HepG2 (cell line): ENCODE results near the gene JSRP1. TPM values are rescaled to one million over a fixed set of nuclear protein-coding genes. Genes with fewer than 3 reads are reported as not detected.

Experiments
- ATF1 ChIP-seq: IDR thresholded peaks from 2 replicates; pipeline ENCODE4 v1.6.1; 2016; ENCODE audit warnings: mild to moderate bottlenecking, control low read depth
- CEBPZ ChIP-seq: IDR thresholded peaks from 2 replicates; pipeline ENCODE4 v1.6.1; 2012; ENCODE audit warnings: low read length, improper control_type of control experiment
- DZIP1 ChIP-seq: sonication (generic); formaldehyde crosslinking; IDR thresholded peaks from 2 replicates; pipeline ENCODE4 v1.5.0; 2020; ENCODE audit warnings: mild to moderate bottlenecking, missing genetic modification reagents
- GABPB1 ChIP-seq: IDR thresholded peaks from 2 replicates; pipeline ENCODE4 v1.6.1; 2016; ENCODE audit warnings: mild to moderate bottlenecking, missing genetic modification reagents, moderate library complexity, missing compliant biosample characterization
- GATA4 ChIP-seq: sonication (generic); IDR thresholded peaks from 2 replicates; pipeline ENCODE4 v1.6.1; 2016; ENCODE audit warnings: antibody characterized with exemption, low read depth, borderline replicate concordance
- KDM3A ChIP-seq: IDR thresholded peaks from 2 replicates; pipeline ENCODE4 v1.6.1; 2018; ENCODE audit warnings: low read depth, missing compliant biosample characterization
- KMT2B ChIP-seq: IDR thresholded peaks from 2 replicates; pipeline ENCODE4 v1.6.1; 2016; ENCODE audit warnings: missing genetic modification reagents, missing compliant biosample characterization
- MTF1 ChIP-seq: sonication (generic); formaldehyde crosslinking; IDR thresholded peaks from 2 replicates; pipeline ENCODE4 v1.5.0; 2020; ENCODE audit warnings: missing genetic modification reagents
- NAIF1 ChIP-seq: sonication (generic); formaldehyde crosslinking; IDR thresholded peaks from 2 replicates; pipeline ENCODE4 v1.5.0; 2020; ENCODE audit warnings: mild to moderate bottlenecking, missing genetic modification reagents, borderline replicate concordance
- NFRKB ChIP-seq: fragments of 450-650 bp; IDR thresholded peaks from 2 replicates; pipeline ENCODE4 v1.6.1; 2017
- RXRA ChIP-seq: sonication (generic); formaldehyde crosslinking; IDR thresholded peaks from 2 replicates; pipeline ENCODE4 v1.5.1; 2020; ENCODE audit warnings: missing genetic modification reagents
- SNAI1 ChIP-seq: sonication (generic); formaldehyde crosslinking; IDR thresholded peaks from 2 replicates; pipeline ENCODE4 v1.5.0; 2020; ENCODE audit warnings: mild to moderate bottlenecking, missing genetic modification reagents, borderline replicate concordance
- SRSF9 ChIP-seq: fragments of 200-400 bp; formaldehyde crosslinking; IDR thresholded peaks from 2 replicates; pipeline ENCODE4 v1.6.1; 2018; ENCODE audit warnings: borderline replicate concordance, mild to moderate bottlenecking, low read depth, low read length; ENCODE audit not compliant: insufficient read depth, poor library complexity, severe bottlenecking
- TFE3 ChIP-seq: IDR thresholded peaks from 2 replicates; pipeline ENCODE4 v1.6.1; 2016
- TRIM22 ChIP-seq: fragments of 450-650 bp; IDR thresholded peaks from 2 replicates; pipeline ENCODE4 v1.6.1; 2017
- YY1 ChIP-seq: IDR thresholded peaks from 2 replicates; pipeline ENCODE4 v1.6.1; 2011; ENCODE audit warnings: low read length, low read depth, moderate library complexity, mild to moderate bottlenecking; ENCODE audit not compliant: insufficient read depth, insufficient replicate concordance
- ZBTB26 ChIP-seq: IDR thresholded peaks from 2 replicates; pipeline ENCODE4 v1.6.1; 2016; ENCODE audit warnings: missing compliant biosample characterization, missing genetic modification reagents, borderline replicate concordance
- ZC3H4 ChIP-seq: sonication (generic); formaldehyde crosslinking; IDR thresholded peaks from 2 replicates; pipeline ENCODE4 v1.4.0; 2020; ENCODE audit warnings: missing genetic modification reagents, borderline replicate concordance
- ZNF160 ChIP-seq: sonication (generic); formaldehyde crosslinking; IDR thresholded peaks from 2 replicates; pipeline ENCODE4 v1.8.0; 2022; ENCODE audit warnings: mild to moderate bottlenecking, inconsistent platforms, missing genetic modification reagents
- ZNF891 ChIP-seq: sonication (generic); formaldehyde crosslinking; IDR thresholded peaks from 2 replicates; pipeline ENCODE4 v1.5.0; 2020; ENCODE audit warnings: mild to moderate bottlenecking, missing genetic modification reagents
- polyA plus RNA-seq, 8 experiments: library from polyadenylated mRNA; depleted of rRNA in 3 of 8; stranded (reverse) in 7 of 8; unstranded in 1 of 8; fragments of >200 nt; fragmentation: Illumina TruSeq in 4 of 8; extraction: Trizol in 4 of 8; gene quantifications; 2 replicates each; pipeline versions ENCODE4 v1.2.1 to v1.2.3, GENCODE V29; 2011 to 2016; ENCODE audit warnings: low read depth in 4 of 8, missing spikeins in 1 of 8, mixed read lengths in 1 of 8; ENCODE audit not compliant: insufficient read depth in 1 of 8
- total RNA-seq, 5 experiments: library from RNA; depleted of rRNA; stranded (reverse); fragments of >200 nt; fragmentation: Illumina TruSeq; extraction: Trizol; gene quantifications; 2 replicates each; pipeline ENCODE4 v1.2.3, GENCODE V29; 2016; ENCODE audit warnings: low read depth in 1 of 5

JSRP1 gene
- total and polyA plus RNA-seq, 2 of the 13 experiments (the other 11 are each of a cell fraction or from before 2014, with no cell fraction given), result 0.16 to 0.38 TPM

GRCh38 chr19:2288338-2288817 is 32.2 kb upstream of the JSRP1 start (continued):
- TF ChIP-seq ZNF891 (no peak), SRSF9 (no peak), GATA4 (no peak), CEBPZ (no peak), ZNF160 (CRISPR knock-in tag) (0 out of 2 replicates have a peak, but pooled peaks have one; percentile 43), NAIF1 (CRISPR knock-in tag) (no peak), MTF1 (CRISPR knock-in tag) (no peak), DZIP1 (0 out of 2 replicates have a peak, but pooled peaks have one; percentile 19), SNAI1 (no peak), YY1 (peak; percentile 78), ATF1 (CRISPR knock-in tag) (no peak), TRIM22 (no peak), RXRA (peak; percentile 71; the same call in 1 of the 2 replicates), NFRKB (no peak), KDM3A (CRISPR knock-in tag) (no peak), GABPB1 (CRISPR knock-in tag) (no peak), KMT2B (no peak), ZC3H4 (CRISPR knock-in tag) (no peak), ZBTB26 (no peak), TFE3 (CRISPR knock-in tag) (0 out of 2 replicates have a peak, but pooled peaks have one; percentile 42)
